GM19438 (cell line): Measurements from ENCODE around the gene ZSWIM4.

Source experiments
- ATAC-seq: cut with Tn5 transposase; IDR thresholded peaks from one replicate; pipeline ENCODE4 v1.9.1; 2021; ENCODE audit warnings: low read depth; ENCODE audit not compliant: unreplicated experiment

The ZSWIM4 gene

DNA sequence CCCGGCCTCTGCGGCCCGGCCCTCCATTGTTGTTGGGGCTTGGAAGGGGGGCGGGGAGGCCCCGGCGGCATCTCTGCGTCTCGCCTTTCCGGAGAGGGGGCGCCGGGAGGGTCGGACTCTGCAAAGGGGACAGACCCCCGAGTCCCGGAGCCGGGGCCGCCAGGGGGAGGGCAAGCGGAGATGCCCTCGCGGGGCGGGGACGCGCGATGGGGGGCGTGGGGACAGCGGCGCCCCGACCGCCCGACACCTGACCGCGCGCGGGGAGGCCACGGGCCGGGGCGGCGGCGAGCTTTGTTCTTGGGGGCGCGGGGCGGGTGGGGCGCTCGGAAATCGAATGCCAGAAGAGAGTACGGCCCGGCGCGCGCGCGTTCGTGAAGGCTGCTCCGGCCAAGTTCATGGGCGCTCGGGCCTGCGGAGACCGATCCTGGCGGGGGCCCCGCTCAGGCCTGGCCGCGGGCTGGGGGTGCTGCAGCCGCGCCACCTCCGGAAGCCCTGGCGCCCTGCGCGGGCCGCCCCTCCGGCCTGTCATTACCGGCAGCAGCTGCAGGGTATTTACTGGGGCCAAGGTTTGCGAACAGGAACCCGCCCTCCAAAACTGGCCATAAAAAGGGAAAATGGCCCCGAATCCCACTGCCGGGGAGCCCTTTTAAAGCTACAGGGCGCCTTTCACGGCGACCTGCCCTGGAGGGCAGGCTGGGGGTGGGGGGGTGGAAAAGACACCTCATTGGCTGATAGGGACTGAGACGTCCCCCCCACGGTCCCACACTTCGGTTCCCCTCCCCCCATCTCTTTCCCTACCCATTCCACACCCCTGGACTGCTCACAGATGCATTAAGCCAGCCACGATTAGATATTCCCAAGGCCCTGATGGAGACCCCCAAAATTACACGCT, 70.6 kb downstream of the ZSWIM4 start:
- ATAC-seq: no peak

GRCh38 chr19:13866463-13867046, 71.3 kb downstream of the ZSWIM4 start:
- no peak for ATAC-seq

DNA sequence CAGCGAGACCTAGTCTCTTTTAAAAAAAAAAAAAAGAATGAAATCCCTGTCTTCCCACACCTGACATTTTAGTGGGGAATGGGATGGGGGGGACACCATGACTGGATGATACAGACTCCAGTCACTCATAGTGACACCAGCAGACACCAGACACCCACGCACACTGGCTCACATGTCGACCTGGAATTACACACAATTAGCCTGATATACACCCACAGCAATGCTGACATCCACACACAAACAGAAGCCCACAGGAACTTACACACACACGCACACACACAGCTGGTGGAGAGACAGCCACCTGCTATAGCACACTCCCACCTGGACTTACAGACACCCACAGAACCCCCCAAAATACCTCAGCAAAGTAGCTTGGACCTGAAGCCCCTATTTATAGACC, 73.4 kb downstream of the ZSWIM4 start:
- no peak for ATAC-seq

- ATAC-seq: no peak
Observed at GRCh38 chr19:13869281-13869680, 74.0 kb downstream of the ZSWIM4 start.

DNA sequence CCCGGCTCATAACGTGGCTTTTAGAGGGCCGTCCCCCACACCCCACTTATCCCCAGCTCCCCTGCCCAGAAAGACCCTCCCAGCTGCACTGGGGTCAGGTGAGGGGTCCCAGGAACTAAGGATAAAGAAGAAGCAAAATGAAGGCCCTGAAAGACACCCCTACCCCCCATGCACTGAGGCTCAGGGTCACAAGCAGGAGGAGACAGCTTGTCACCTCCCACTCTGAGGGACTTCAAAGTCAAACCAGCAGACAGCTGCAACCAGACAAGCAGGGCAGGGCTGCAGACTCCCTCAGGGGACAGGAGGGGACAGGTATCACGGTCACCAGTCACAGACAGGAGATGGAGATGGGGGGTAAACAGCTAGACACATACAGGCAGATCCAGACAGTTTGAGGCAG, 75.6 kb downstream of the ZSWIM4 start:
- ATAC-seq: no peak

- no peak for ATAC-seq
Observed at GRCh38 chr19:13872339-13872694, 77.1 kb downstream of the ZSWIM4 start.

- ATAC-seq: no peak
Observed at GRCh38 chr19:13872695-13873389, 77.6 kb downstream of the ZSWIM4 start.

DNA sequence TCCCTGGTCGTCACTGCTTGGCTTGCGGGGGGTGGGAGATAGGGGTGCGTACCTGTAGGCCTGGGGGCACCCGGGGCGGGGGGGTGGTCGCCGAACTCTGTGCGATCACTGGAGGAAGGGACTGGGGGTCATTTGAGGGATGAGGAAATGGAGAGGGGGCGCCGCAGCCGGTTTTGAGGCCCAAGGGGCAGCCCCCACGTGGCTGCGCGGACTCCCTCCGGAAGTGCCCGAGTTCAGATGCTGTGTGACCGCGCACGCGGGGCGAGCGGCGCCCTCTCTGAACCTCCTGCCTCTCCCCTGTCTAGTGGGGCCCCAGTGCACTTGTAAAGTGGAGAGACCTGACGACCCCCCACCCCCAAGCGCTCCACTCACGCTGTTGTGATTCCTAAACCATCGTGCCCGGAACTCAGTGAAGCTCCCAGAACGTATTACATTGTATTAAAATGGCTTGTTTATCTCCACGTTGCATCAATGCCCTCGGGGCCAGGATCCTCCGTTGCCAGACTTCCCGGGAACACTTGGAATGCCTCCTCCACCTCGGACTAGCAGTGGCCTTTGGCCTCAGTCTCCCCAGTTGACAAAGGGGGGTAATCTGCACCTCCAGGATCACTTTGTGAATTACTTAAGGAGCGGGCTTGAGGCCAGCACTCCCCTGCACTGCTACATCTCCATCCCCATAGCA, 78.7 kb downstream of the ZSWIM4 start:
- ATAC-seq: no peak

- ATAC-seq: no peak
Observed at GRCh38 chr19:13875824-13876223, 80.6 kb downstream of the ZSWIM4 start.

- ATAC-seq: no peak
Observed at GRCh38 chr19:13876834-13877233, 81.6 kb downstream of the ZSWIM4 start, which contains the start of gene NANOS3. NANOS3 (plus strand) TSS chr19:13877134; CDS start chr19:13877249, 115 bp downstream.

GRCh38 chr19:13877303-13877702, 82.1 kb downstream of the ZSWIM4 start:
- no peak for ATAC-seq

- peak; percentile 59 for ATAC-seq
Observed at GRCh38 chr19:13880059-13881043, 85.1 kb downstream of the ZSWIM4 start.

DNA sequence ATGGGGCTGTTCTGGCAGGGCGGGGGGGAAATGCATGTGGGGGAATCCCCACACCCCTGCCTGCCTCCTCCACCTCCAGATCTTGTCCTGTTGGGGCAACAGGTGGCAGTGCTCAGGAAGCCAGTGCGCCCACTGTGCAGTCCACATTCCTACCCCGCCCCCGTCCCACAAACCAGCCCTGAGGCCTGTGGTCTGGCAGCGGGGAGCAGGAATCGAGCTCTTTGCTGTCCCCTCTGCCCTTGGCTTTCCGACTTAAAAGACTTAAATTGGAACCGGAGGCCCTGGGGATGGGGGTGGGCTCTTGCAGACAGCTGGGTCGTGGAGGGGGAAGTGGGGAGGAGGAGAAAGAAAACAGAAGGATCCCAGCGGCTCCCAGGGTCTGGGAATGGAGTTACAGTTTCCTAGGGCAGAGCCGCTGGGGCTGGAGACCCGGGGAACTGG, 86.0 kb downstream of the ZSWIM4 start:
- no peak for ATAC-seq
